DOHH2 (cell line): ENCODE results near the gene SYNGR2.

Experiments
- H3F3A ChIP-seq: fragments of 200-600 bp; sonication (generic), shearing (Covaris generic); 2 replicates; pipeline ENCODE4 v1.6.0; 2016; ENCODE audit warnings: antibody characterized with exemption, mild to moderate bottlenecking; ENCODE audit not compliant: control insufficient read depth, insufficient read depth
- H3K27ac ChIP-seq: fragments of 200-600 bp; sonication (generic); 2 replicates; pipeline ENCODE4 v1.5.1; 2014; ENCODE audit warnings: low read depth, mild to moderate bottlenecking, low read length, moderate library complexity
- H3K27me3 ChIP-seq: fragments of 200-600 bp; sonication (generic); 2 replicates; pipeline ENCODE4 v1.6.1; 2014; ENCODE audit warnings: mild to moderate bottlenecking, low read length, mixed read lengths; ENCODE audit not compliant: control insufficient read depth
- H3K36me3 ChIP-seq: fragments of 200-600 bp; sonication (generic); 2 replicates; pipeline ENCODE4 v1.6.1; 2014; ENCODE audit warnings: mild to moderate bottlenecking, low read length, moderate library complexity, mixed read lengths; ENCODE audit not compliant: control insufficient read depth
- H3K4me1 ChIP-seq: fragments of 200-600 bp; sonication (generic); 2 replicates; pipeline ENCODE4 v1.6.1; 2014; ENCODE audit warnings: mild to moderate bottlenecking, low read length, mixed read lengths; ENCODE audit not compliant: control insufficient read depth
- H3K4me2 ChIP-seq: fragments of 200-600 bp; sonication (generic); 2 replicates; pipeline ENCODE4 v1.6.0; 2014; ENCODE audit warnings: mild to moderate bottlenecking, low read length, moderate library complexity
- H3K4me3 ChIP-seq: fragments of 200-600 bp; sonication (generic); 2 replicates; pipeline ENCODE4 v1.5.1; 2014; ENCODE audit warnings: mild to moderate bottlenecking, low read length, mixed read lengths
- H3K79me2 ChIP-seq: fragments of 200-600 bp; sonication (generic); 2 replicates; pipeline ENCODE4 v1.6.1; 2014; ENCODE audit warnings: mild to moderate bottlenecking, low read length, mixed read lengths; ENCODE audit not compliant: control insufficient read depth
- H3K9me2 ChIP-seq: fragments of 200-600 bp; sonication (generic); replicated peaks from 2 replicates; pipeline ENCODE4 v1.6.1; 2014; ENCODE audit warnings: mild to moderate bottlenecking, low read length, mixed read lengths; ENCODE audit not compliant: control insufficient read depth
- H3K9me3 ChIP-seq: fragments of 200-600 bp; sonication (generic); 2 replicates; pipeline ENCODE4 v1.6.1; 2014; ENCODE audit warnings: antibody characterized with exemption, low read length, mixed read lengths; ENCODE audit not compliant: control insufficient read depth, insufficient read depth
- H4K20me1 ChIP-seq: fragments of 200-600 bp; sonication (generic); 2 replicates; pipeline ENCODE4 v1.6.0; 2014; ENCODE audit warnings: low read depth, mild to moderate bottlenecking, antibody characterized with exemption, low read length, moderate library complexity; ENCODE audit not compliant: control insufficient read depth, insufficient read depth
- EZH2phosphoT487 ChIP-seq: fragments of 200-600 bp; sonication (generic); IDR thresholded peaks from 2 replicates; pipeline ENCODE4 v1.6.1; 2017; ENCODE audit warnings: borderline replicate concordance, mild to moderate bottlenecking, antibody characterized with exemption, low read length, moderate library complexity, mixed read lengths
- TF ChIP-seq, protein P1 (sequence below): fragments of 200-600 bp; sonication (generic); IDR thresholded peaks from one replicate; pipeline ENCODE4 v1.5.1; 2014; ENCODE audit warnings: antibody characterized with exemption, mild to moderate bottlenecking, low read depth, low read length; ENCODE audit not compliant: poor library complexity, severe bottlenecking

SYNGR2 gene

DNA sequence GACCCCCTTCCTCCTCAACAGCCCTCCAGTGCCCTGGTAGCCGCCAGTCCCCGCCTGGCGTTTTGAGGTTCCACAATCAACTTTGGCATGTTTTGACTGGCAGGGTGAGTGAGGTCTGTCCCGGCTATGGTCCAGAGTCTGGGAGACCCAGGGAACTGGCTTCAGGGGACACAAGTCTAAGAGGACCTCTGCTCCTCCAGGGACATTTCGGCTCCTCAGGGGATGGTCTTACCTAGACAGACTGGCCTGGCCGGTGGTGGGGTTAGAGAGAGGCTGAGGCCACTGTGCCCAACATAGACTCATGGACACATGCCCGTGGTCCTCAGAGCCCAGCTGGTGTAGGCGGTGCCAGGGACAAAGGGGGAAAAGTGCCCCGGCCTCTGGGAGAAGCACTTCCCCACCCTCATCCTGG, 35.6 kb upstream of the SYNGR2 start:
- Histone ChIP-seq H3F3A (peaks cover 17% of the 10 kb centered on the region), H3K79me2 (peaks cover 64% of the 10 kb centered on the region), H3K4me3 (peak overlapping the region; percentile 95), H3K27me3 (no peaks in the 10 kb centered on the region), H3K4me1 (peaks cover 80% of the 10 kb centered on the region), H3K9me3 (no peaks in the 10 kb centered on the region), H3K36me3 (peaks cover 82% of the 10 kb centered on the region), H3K9me2 (no peaks in the 10 kb centered on the region), H4K20me1 (peaks cover 3% of the 10 kb centered on the region; the same call in 1 of the 2 replicates), H3K27ac (peak overlapping the region; percentile 90), H3K4me2 (peak overlapping the region; percentile 99)
- TF ChIP-seq, protein P1, sequence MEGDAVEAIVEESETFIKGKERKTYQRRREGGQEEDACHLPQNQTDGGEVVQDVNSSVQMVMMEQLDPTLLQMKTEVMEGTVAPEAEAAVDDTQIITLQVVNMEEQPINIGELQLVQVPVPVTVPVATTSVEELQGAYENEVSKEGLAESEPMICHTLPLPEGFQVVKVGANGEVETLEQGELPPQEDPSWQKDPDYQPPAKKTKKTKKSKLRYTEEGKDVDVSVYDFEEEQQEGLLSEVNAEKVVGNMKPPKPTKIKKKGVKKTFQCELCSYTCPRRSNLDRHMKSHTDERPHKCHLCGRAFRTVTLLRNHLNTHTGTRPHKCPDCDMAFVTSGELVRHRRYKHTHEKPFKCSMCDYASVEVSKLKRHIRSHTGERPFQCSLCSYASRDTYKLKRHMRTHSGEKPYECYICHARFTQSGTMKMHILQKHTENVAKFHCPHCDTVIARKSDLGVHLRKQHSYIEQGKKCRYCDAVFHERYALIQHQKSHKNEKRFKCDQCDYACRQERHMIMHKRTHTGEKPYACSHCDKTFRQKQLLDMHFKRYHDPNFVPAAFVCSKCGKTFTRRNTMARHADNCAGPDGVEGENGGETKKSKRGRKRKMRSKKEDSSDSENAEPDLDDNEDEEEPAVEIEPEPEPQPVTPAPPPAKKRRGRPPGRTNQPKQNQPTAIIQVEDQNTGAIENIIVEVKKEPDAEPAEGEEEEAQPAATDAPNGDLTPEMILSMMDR, result no peak
- no peak for TF ChIP-seq EZH2phosphoT487

DNA sequence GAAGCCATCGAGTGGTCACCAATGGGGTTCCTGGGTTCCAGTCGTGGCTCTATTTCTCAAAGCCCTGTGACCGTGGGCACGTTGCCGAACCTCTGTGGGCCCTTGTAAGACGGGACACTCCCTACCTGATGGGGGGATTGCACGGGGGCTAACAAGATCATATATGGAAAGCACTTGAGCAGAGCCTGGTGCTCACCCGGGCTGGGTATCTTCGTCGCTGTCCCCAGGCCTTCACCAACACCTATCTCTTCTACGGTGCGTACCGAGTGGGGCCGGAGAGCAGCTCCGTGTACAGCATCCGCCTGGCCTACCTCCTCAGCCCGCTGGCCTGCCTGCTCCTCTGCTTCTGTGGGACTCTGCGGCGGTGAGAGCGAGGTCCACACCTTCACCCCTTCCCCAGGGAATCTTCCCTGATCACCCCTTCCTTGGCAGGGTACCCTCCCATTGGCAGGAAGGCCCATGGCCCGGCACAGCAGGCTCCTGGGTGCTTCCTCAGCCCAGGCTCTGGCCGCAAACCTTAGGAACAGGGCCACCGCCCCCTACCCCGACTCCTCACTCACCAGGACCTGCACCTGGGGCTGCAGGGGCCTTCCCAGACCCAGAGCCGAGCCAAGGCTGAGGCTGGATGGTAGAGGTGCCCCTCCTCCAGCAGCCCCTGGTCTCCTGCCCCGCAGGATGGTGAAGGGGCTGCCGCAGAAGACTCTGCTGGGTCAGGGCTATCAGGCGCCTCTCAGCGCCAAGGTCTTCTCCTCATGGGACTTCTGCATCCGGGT, 35.0 kb upstream of the SYNGR2 start:
- Histone ChIP-seq H4K20me1 (peaks cover 3% of the 10 kb centered on the region; the same call in 1 of the 2 replicates), H3K4me2 (peak overlapping the region; percentile 99), H3K4me3 (peak overlapping the region; percentile 95), H3K27me3 (no peaks in the 10 kb centered on the region), H3K4me1 (peaks cover 82% of the 10 kb centered on the region), H3F3A (peaks cover 19% of the 10 kb centered on the region), H3K79me2 (peaks cover 58% of the 10 kb centered on the region), H3K36me3 (peaks cover 86% of the 10 kb centered on the region), H3K9me3 (no peaks in the 10 kb centered on the region), H3K9me2 (no peaks in the 10 kb centered on the region), H3K27ac (peak overlapping the region; percentile 90)
- no peak for TF ChIP-seq EZH2phosphoT487
- TF ChIP-seq, protein P1, result no peak

DNA sequence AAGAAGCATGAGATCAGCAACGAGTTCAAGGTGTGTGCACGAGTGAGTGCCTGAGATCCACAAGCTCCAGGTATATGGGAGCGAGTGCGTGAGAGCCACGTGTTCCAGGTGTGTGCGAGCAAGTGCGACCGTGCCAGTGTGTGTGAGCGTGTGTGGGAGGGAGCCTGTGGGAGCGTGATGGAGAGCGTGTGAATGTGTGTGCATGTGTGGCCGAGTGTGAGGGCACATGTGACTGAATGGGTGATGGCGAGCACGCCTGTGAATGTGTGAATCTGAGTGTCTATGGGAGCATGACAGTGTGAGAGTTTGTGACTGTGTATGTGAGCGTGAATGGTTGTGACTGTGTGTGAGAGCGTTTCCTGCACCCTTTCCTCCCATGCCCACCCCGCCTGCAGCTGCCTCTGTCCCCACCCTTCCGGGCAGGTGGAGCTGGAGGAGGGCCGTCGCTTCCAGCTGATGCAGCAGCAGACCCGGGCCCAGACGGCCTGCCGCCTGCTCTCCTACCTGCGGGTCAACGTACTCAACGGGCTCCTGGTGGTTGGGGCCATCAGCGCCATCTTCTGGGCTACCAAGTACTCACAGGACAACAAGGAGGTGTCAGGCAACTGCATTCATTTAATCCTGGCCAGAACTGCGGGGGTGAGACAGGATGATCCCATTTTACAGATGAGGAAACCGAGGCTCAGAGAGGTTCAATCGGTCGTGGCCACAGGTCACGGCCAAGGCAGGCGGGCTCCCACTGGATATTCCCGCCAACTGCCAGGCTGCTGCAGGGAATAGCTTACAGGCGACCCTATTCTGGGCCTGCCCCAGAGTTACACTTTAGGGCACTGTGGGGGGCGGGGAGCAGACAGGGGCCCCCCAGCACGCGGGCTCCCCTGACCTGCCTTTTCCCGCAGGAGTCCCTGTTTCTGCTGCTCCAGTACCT, 34.1 kb upstream of the SYNGR2 start:
- TF ChIP-seq EZH2phosphoT487, result no peak
- TF ChIP-seq, protein P1, result peak; percentile 90
- no peaks in the 10 kb centered on the region for H3K9me2 ChIP-seq
- peaks cover 56% of the 10 kb centered on the region for H3K79me2 ChIP-seq
- peaks cover 76% of the 10 kb centered on the region for H3K4me1 ChIP-seq
- no peaks in the 10 kb centered on the region for H3K27me3 ChIP-seq
- peak overlapping the region; percentile 90 for H3K27ac ChIP-seq
- H3K4me3 ChIP-seq, result peak overlapping the region; percentile 95
- peaks cover 90% of the 10 kb centered on the region for H3K36me3 ChIP-seq
- peaks cover 13% of the 10 kb centered on the region for H3F3A ChIP-seq
- H3K9me3 ChIP-seq, result no peaks in the 10 kb centered on the region
- H3K4me2 ChIP-seq, result peak overlapping the region; percentile 99
- H4K20me1 ChIP-seq, result peaks cover 3% of the 10 kb centered on the region; the same call in 1 of the 2 replicates
